OCI-LY1 (cell line): ENCODE results near the gene CBFA2T2.
"Not testable (repeated sequence)": the region's sequence is repeated elsewhere in the genome, so short reads cannot be mapped to it uniquely, and the experiment has no call there.

Experiments
- EZH2 ChIP-seq: fragments of 200-600 bp; sonication (generic), shearing (Covaris generic); IDR thresholded peaks from 2 replicates; pipeline ENCODE4 v1.8.0; 2017; ENCODE audit warnings: borderline replicate concordance, mixed run types, mild to moderate bottlenecking, antibody characterized with exemption, low read length, moderate library complexity, mixed read lengths
- TF ChIP-seq, protein P1 (sequence below): fragments of 200-600 bp; sonication (generic), shearing (Covaris generic); IDR thresholded peaks from 2 replicates; pipeline ENCODE4 v1.5.1; 2017; ENCODE audit warnings: mild to moderate bottlenecking, antibody characterized with exemption, low read length, moderate library complexity, mixed read lengths

DNA sequence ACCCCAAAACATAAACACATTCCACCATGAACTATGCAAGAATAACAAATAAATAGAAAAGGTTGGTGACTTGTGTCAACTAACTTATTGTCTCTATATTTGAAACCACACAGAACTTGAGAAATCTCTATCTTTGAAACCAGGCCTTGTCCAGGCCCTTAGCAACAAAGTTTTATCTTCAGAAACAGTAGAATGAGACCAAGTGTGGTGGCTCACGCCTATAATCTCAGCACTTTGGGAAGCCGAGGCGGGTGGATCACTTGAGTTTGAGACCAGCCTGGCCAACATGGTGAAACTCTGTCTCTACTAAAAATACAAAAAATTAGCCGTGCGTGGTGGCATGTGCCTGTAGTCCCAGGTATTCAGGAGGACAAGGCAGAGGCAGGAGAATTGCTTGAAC lies 6.7 kb upstream of the CBFA2T2 start:
- TF ChIP-seq EZH2 = not testable (repeated sequence)
- TF ChIP-seq, protein P1, sequence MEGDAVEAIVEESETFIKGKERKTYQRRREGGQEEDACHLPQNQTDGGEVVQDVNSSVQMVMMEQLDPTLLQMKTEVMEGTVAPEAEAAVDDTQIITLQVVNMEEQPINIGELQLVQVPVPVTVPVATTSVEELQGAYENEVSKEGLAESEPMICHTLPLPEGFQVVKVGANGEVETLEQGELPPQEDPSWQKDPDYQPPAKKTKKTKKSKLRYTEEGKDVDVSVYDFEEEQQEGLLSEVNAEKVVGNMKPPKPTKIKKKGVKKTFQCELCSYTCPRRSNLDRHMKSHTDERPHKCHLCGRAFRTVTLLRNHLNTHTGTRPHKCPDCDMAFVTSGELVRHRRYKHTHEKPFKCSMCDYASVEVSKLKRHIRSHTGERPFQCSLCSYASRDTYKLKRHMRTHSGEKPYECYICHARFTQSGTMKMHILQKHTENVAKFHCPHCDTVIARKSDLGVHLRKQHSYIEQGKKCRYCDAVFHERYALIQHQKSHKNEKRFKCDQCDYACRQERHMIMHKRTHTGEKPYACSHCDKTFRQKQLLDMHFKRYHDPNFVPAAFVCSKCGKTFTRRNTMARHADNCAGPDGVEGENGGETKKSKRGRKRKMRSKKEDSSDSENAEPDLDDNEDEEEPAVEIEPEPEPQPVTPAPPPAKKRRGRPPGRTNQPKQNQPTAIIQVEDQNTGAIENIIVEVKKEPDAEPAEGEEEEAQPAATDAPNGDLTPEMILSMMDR = not testable (repeated sequence)
